ENCODE results near the gene CDKN2B-AS1. TPM values are rescaled to one million over a fixed set of nuclear protein-coding genes. Genes with fewer than 3 reads are reported as not detected.

Gene CDKN2B-AS1
- total and polyA plus RNA-seq, 2 experiments from 2014 or later = 0.27 to 0.68 TPM

DNA sequence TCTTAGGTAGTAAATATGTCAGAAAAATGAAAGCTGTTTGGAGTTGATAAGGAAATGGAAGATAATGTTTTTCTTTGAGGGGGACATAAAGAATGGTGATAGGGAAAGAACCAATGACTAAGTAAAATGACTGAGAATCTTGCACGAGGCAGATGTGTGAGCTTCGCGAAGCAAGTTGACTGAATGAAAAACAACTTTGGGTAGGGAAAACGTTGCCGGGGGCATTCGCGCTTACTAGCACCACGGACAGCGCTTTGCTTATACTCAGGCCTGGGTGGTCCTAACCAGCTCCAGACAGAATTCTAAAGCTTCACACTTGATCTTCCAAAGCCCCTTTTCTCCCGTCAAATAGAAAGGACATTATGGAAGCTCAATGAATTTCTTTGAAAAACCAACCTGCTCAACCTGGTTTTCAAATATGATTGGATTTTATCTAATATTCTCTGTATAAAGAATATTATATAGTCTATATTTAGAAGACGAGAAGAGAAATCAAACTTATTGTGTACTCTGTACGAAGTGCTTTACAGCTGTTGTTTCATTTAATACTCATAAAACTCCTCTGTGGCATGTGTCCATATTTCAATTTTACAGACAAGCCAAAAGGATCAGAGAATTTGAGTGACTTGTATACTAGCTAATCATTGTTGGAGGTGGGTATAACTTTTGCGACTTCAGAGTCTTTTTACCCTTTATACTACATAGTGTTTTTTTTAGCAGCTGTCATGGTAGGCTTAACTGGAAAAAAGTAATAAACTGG, 16.5 kb downstream of the CDKN2B-AS1 start:
- WGBS (ENCODE audit: low lambda C conversion rate, missing lambda C conversion rate) = 23% methylated on average over 13 of the region's 13 CpGs
- Histone ChIP-seq H2AFZ (no peak overlapping the region), H3K27ac (no peak overlapping the region), H3K36me3 (replicated peaks; ENCODE audit: insufficient read depth, low read depth) (no peaks in the 10 kb centered on the region), H3K9me3 (ENCODE audit: low read depth) (no peaks in the 10 kb centered on the region), H4K20me1 (ENCODE audit: insufficient read depth, poor library complexity, severe bottlenecking) (no peaks in the 10 kb centered on the region), H3K4me3 (no peak overlapping the region), H3K4me2 (no peak overlapping the region), H3K27me3 (peaks cover 20% of the 10 kb centered on the region), H3K9me2 (replicated peaks; ENCODE audit: insufficient read depth) (no peaks in the 10 kb centered on the region), H3K4me1 (ENCODE audit: insufficient read depth) (no peaks in the 10 kb centered on the region), H3K79me2 (no peaks in the 10 kb centered on the region)
- TF ChIP-seq EZH2phosphoT487 (IDR thresholded peaks at IDR 0.05; ENCODE audit: low read depth, severe bottlenecking, unreplicated experiment) = no peak
- TF ChIP-seq, protein P1, sequence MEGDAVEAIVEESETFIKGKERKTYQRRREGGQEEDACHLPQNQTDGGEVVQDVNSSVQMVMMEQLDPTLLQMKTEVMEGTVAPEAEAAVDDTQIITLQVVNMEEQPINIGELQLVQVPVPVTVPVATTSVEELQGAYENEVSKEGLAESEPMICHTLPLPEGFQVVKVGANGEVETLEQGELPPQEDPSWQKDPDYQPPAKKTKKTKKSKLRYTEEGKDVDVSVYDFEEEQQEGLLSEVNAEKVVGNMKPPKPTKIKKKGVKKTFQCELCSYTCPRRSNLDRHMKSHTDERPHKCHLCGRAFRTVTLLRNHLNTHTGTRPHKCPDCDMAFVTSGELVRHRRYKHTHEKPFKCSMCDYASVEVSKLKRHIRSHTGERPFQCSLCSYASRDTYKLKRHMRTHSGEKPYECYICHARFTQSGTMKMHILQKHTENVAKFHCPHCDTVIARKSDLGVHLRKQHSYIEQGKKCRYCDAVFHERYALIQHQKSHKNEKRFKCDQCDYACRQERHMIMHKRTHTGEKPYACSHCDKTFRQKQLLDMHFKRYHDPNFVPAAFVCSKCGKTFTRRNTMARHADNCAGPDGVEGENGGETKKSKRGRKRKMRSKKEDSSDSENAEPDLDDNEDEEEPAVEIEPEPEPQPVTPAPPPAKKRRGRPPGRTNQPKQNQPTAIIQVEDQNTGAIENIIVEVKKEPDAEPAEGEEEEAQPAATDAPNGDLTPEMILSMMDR (IDR thresholded peaks at IDR 0.05; ENCODE audit: poor library complexity) = no peak
- TF ChIP-seq EZH2 (IDR thresholded peaks at IDR 0.05; ENCODE audit: borderline replicate concordance) = no peak
- peak; percentile 71 for DNase-seq (ENCODE audit: low spot score)

DNA sequence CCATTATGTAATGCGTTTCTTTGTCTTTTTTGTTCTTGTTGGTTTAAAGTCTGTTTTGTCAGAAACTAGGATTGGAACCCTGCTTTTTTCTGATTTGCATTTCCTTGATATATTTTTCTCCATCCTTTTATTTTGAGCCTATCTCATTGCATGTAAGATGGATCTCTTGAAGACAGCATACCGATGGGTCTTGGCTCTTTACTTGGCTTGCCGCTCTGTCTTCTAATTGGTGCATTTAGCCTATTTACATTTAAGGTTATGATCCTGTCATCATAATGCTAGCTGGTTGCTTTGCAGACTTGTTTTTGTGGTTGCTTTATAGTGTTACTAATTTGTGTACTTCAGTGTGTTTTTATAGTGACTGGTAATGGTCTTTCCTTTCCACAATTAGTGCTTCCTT, 27.8 kb downstream of the CDKN2B-AS1 start:
- Histone ChIP-seq H3K27ac (no peak overlapping the region), H3K4me3 (no peak overlapping the region), H3K9me3 (ENCODE audit: low read depth) (no peaks in the 10 kb centered on the region), H3K36me3 (replicated peaks; ENCODE audit: insufficient read depth, low read depth) (no peaks in the 10 kb centered on the region), H3K79me2 (no peaks in the 10 kb centered on the region), H3K9me2 (replicated peaks; ENCODE audit: insufficient read depth) (no peaks in the 10 kb centered on the region), H2AFZ (no peak overlapping the region), H3K4me2 (no peak overlapping the region), H3K4me1 (ENCODE audit: insufficient read depth) (no peaks in the 10 kb centered on the region), H3K27me3 (no peaks in the 10 kb centered on the region), H4K20me1 (ENCODE audit: insufficient read depth, poor library complexity, severe bottlenecking) (no peaks in the 10 kb centered on the region)
- TF ChIP-seq EZH2phosphoT487 (IDR thresholded peaks at IDR 0.05; ENCODE audit: low read depth, severe bottlenecking, unreplicated experiment) (no peak), EZH2 (IDR thresholded peaks at IDR 0.05; ENCODE audit: borderline replicate concordance) (no peak)
- TF ChIP-seq, protein P1 (IDR thresholded peaks at IDR 0.05; ENCODE audit: poor library complexity) = no peak
- 99% methylated on average over 3 of the region's 3 CpGs for WGBS (ENCODE audit: low lambda C conversion rate, missing lambda C conversion rate)
- DNase-seq (ENCODE audit: low spot score) = no peak

DNA sequence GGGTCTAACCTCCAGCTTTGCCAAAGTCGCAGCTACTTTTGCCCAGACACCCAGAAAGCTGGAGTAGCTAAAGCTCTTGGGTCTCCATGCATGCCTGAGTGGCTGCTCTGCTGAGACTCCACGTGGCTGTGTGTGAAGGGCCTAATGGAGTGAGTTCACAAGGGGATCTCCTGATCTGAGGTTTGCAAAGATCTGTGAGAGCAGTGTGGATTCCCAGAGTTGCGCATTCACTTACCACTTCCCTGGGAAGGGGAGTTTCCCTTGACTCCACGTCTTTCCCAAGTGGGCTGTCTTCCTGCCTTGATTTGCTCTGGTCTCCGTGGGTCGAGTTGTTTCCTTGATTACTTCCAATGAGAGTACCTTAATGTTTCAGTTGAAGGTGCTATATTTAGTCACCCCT, 32.1 kb downstream of the CDKN2B-AS1 start:
- no peaks in the 10 kb centered on the region for H3K36me3 ChIP-seq (replicated peaks; ENCODE audit: insufficient read depth, low read depth)
- H3K27me3 ChIP-seq = no peaks in the 10 kb centered on the region
- TF ChIP-seq, protein P1 (IDR thresholded peaks at IDR 0.05; ENCODE audit: poor library complexity) = no peak
- no peak for TF ChIP-seq EZH2phosphoT487 (IDR thresholded peaks at IDR 0.05; ENCODE audit: low read depth, severe bottlenecking, unreplicated experiment)
- TF ChIP-seq EZH2 (IDR thresholded peaks at IDR 0.05; ENCODE audit: borderline replicate concordance) = no peak
- H3K27ac ChIP-seq = no peak overlapping the region
- 71% methylated on average over 6 of the region's 6 CpGs for WGBS (ENCODE audit: low lambda C conversion rate, missing lambda C conversion rate)
- no peak for DNase-seq (ENCODE audit: low spot score)
- no peak overlapping the region for H3K4me2 ChIP-seq
- no peak overlapping the region for H3K4me3 ChIP-seq
- H4K20me1 ChIP-seq (ENCODE audit: insufficient read depth, poor library complexity, severe bottlenecking) = no peaks in the 10 kb centered on the region
- no peak overlapping the region for H2AFZ ChIP-seq
- no peaks in the 10 kb centered on the region for H3K9me2 ChIP-seq (replicated peaks; ENCODE audit: insufficient read depth)
- no peaks in the 10 kb centered on the region for H3K4me1 ChIP-seq (ENCODE audit: insufficient read depth)
- H3K9me3 ChIP-seq (ENCODE audit: low read depth) = no peaks in the 10 kb centered on the region
- H3K79me2 ChIP-seq = no peaks in the 10 kb centered on the region
